Measurements from ENCODE around the gene CPHXL.

DNA sequence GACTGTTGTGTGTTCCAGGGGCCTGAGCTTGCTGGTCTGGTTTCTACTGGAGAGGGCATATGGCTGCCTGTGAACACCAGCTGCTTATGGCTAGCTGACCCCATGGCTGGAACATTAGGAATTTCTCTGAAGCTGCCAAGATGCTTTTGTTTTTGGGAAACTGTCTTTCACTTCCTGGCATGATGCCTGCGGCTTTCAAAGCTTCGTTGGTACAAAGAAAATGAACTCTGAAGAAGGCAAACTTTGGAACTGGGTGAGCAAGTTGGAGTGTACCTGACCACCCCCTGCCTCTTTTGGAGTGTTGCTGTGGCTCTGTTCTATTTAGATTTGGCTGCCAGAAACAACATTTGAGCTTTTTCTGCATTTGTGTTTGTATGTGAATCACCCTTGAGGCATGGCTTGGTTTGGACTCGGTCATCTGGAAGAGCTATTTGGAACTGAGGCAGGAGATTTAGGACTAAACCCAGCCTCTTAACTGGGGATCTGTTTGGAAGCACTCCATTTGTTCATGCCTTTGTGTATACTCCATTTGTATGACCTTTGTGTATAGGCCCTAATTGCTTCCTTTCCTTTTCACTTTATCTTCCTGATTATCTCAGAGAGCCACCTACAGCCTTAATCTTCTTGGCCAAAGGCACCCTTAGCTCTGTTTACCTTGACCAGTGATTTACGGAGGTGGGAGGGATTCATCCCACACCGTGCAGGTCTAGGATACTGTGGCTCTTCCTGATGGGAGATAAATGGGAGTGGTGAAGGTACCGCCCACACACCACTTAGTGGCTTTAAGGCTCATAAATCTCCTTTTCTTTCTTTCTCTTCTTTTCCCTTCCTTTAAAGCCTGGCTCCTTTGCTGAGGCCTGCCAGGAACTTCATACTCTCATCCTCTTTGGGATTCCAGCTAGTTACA is 7.3 kb upstream of the CPHXL start:
- no peak for TF ChIP-seq POLR2A (IDR thresholded peaks at IDR 0.05)
- TF ChIP-seq, protein P1, sequence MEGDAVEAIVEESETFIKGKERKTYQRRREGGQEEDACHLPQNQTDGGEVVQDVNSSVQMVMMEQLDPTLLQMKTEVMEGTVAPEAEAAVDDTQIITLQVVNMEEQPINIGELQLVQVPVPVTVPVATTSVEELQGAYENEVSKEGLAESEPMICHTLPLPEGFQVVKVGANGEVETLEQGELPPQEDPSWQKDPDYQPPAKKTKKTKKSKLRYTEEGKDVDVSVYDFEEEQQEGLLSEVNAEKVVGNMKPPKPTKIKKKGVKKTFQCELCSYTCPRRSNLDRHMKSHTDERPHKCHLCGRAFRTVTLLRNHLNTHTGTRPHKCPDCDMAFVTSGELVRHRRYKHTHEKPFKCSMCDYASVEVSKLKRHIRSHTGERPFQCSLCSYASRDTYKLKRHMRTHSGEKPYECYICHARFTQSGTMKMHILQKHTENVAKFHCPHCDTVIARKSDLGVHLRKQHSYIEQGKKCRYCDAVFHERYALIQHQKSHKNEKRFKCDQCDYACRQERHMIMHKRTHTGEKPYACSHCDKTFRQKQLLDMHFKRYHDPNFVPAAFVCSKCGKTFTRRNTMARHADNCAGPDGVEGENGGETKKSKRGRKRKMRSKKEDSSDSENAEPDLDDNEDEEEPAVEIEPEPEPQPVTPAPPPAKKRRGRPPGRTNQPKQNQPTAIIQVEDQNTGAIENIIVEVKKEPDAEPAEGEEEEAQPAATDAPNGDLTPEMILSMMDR (IDR thresholded peaks at IDR 0.05) = no peak
